AG09309 (cell line): ENCODE data around the gene ERAP2.
A peak's percentile ranks its signal among the peaks of the same experiment; 100 is the strongest.
"Not testable (repeated sequence)": the region's sequence is repeated elsewhere in the genome, so short reads cannot be mapped to it uniquely, and the experiment has no call there.

Source experiments
- DNase-seq: peaks from one replicate; pipeline ENCODE4 v3.0.0-alpha.2; 2010; ENCODE audit warnings: low read depth
- H3K4me3 ChIP-seq: 2 replicates; pipeline ENCODE4 v1.5.1; 2011; ENCODE audit warnings: mild to moderate bottlenecking, low read depth, low read length, moderate library complexity; ENCODE audit not compliant: control insufficient read depth
- TF ChIP-seq, protein P1 (sequence below): IDR thresholded peaks from 2 replicates; pipeline ENCODE4 v1.5.1; 2011; ENCODE audit warnings: mild to moderate bottlenecking, low read depth, low read length, inconsistent platforms; ENCODE audit not compliant: insufficient read depth, control insufficient read depth; ENCODE audit errors: missing control alignments

ERAP2 gene

DNA sequence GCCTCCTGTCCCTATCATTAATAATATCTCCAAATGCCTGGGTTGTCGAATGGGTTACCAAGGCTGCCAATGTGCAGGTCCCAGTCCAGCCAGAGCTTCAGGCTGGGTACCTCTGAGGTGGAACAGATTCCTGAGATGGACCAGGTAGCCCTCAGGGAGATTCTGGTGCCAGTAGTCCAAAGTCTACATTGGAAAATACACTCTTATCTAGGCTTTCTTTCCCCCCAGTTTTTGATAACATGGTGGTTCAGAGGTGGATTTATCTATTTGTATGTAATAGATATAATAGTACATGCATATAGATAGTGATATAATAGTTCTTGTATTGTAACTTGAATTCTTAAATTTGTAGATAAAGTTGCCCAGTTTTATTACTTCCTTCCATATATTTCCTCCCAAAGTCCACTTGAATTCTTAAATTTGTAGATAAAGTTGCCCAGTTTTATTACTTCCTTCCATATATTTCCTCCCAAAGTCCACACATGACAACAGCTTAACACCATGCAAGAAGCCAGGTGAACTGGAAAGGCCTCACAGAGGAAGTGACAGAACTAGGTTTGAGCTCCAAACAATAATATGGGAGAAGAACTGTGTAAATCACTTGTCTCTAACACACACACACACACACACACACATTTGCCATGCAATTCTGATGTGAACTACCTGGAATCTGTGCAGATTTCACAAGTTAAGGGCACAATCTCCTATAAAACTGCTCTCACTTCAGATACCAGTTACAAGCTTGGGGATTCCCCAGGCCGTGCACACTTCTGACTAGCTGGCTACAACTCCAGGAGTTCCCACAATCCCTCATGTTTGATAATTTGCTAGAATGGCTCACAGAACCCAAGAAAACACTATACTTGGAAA is 37.9 kb upstream of the ERAP2 start:
- TF ChIP-seq, protein P1, sequence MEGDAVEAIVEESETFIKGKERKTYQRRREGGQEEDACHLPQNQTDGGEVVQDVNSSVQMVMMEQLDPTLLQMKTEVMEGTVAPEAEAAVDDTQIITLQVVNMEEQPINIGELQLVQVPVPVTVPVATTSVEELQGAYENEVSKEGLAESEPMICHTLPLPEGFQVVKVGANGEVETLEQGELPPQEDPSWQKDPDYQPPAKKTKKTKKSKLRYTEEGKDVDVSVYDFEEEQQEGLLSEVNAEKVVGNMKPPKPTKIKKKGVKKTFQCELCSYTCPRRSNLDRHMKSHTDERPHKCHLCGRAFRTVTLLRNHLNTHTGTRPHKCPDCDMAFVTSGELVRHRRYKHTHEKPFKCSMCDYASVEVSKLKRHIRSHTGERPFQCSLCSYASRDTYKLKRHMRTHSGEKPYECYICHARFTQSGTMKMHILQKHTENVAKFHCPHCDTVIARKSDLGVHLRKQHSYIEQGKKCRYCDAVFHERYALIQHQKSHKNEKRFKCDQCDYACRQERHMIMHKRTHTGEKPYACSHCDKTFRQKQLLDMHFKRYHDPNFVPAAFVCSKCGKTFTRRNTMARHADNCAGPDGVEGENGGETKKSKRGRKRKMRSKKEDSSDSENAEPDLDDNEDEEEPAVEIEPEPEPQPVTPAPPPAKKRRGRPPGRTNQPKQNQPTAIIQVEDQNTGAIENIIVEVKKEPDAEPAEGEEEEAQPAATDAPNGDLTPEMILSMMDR = no peak
- DNase-seq = no peak
- H3K4me3 ChIP-seq = no peak overlapping the region

DNA sequence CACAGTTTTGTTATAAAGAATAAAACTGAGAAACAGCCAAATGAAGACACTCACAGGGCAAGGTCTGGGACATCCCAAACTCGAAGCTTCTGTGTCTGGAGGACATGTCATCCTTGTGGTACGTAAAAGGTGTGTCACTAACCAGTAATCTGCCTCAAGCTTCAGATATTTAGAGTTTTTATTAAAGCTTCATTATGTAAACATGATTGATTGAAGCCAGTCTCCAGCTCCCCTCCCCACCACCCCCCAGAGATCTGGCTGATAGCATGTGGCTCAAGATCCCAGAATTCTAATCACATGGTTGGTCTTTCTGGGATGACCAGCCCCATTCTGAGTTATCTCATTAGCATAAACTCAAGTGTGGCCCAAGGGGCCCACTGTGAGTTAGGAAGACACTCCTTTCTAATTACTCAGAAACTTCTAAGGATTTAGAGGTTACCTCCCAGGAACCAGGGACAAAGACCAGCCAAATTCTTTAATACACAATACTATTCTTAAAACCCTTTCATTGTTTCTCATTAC is 37.2 kb upstream of the ERAP2 start:
- no peak overlapping the region for H3K4me3 ChIP-seq
- DNase-seq = no peak
- TF ChIP-seq, protein P1 = no peak

DNA sequence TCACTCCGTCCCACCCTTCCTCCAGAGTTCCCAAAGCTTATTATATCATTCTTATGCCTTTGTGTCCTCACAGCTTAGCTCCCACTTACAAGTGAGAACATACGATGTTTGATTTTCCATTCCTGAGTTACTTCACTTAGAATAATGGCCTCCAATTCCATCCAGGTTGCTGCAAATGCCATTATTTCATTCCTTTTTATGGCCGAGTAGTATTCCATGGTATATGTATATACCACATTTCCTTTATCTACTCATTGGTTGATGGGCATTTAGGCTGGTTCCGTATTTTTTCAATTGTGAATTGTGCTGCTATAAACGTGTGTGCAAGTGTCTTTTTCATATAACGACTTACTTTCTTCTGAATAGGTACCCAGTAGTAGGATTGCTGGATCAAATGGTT is 34.4 kb upstream of the ERAP2 start:
- H3K4me3 ChIP-seq = not testable (repeated sequence)

DNA sequence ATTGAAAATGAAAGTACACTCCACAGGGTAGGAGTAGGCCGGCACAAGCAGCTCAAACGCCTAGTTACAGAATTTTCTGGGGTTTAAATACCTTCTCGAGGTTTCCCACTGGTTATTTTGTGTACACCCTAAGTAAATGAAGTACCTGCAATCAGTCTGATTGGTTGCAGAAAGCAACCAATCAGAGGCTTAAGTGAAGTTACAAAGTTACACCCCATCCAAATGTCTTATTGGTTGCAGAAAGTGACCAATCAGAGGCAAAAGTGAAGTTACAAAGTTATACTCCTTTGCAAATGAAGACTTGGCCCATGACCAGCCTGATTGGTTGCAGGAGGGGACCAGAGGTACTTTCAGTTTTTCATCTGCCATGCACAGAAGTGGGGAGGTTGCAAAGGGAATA is 33.2 kb upstream of the ERAP2 start:
- DNase-seq = no peak
- TF ChIP-seq, protein P1 = no peak
- no peak overlapping the region for H3K4me3 ChIP-seq

More for the DNA sequence above, 34.4 kb upstream of the ERAP2 start:
- not testable (repeated sequence) for DNase-seq

DNA sequence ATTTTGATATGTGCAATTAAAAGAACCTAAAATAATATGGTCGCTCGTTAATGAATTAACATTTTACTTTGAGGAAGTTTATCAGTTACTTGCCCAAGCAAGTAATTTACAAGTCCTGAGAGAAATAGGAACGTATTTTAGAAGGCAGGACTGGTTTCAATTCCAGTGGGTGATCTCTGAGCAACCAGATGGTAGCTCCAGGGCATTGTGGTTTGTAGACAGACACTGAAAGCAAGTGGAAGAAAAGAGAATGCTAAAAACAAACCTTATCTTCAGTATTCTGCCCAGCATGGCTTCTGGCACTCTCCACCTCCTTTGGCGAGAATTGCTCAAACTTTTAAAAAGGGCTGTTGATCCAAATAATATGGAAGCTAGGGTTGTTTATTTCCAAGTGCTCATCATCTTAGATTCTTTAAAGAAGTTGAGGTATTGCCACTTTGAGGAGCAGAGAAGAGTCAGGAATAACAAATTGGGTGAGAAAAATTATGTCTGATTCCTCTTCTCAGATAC is 31.8 kb upstream of the ERAP2 start:
- TF ChIP-seq, protein P1 = no peak
- DNase-seq = peak; percentile 45
- no peak overlapping the region for H3K4me3 ChIP-seq

DNA sequence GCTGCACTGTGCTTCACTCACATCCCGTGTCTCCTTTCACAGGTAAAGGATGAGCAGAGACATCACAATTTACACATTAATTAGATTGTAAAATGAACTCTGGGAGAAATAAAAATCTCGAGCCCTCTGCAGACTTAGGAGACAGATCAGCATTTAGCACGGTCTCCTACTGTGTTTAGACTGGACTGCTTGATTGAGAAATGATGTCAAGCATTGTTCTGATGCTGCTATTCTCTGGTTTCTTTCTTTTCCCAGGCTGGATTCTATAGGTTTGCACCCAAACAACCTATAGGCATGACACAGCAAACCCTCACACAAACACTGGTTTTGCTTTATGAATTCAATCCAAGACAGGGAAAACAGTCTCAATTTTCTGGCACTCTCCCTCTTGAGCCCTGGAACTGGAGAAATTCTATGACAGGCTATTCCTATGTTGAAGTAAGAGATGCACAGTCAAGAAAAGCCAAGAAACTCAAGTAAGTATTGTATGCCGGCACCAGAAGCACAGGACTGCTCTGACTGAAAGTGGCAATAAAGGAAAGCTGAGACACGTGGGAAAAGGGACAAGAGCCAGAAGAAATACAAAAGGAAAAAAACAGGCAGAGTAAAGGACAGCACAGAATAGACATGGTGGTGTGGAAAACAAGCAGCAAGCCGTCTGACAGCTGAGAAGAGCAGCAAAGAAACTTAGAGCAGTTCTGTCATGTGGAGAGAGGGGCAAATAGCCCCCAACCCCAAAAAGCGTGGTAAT is 24.8 kb upstream of the ERAP2 start:
- TF ChIP-seq, protein P1 = no peak
- no peak for DNase-seq
- H3K4me3 ChIP-seq = no peak overlapping the region

DNA sequence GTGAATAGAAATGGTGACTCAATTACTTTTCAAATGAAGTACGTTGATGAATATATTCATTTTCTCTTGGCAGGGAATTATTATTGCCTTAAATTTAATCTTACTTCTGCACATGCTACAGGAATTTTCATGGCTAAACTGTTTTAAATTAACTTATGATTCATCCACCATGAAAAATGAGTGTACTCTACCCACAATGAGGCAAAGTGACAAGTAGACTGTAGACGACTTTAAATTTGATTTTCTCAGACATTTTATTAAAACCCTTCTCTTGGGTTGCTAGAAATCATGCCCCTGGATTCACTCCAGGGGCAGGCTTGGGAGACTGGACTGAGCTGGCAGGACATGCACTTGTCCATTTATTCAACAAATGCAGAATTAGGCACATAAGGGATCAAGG is 23.5 kb upstream of the ERAP2 start:
- H3K4me3 ChIP-seq = no peak overlapping the region
- DNase-seq = peak; percentile 32
- TF ChIP-seq, protein P1 = no peak
